ENCODE results near the gene ANO3.

The ANO3 gene

DNA sequence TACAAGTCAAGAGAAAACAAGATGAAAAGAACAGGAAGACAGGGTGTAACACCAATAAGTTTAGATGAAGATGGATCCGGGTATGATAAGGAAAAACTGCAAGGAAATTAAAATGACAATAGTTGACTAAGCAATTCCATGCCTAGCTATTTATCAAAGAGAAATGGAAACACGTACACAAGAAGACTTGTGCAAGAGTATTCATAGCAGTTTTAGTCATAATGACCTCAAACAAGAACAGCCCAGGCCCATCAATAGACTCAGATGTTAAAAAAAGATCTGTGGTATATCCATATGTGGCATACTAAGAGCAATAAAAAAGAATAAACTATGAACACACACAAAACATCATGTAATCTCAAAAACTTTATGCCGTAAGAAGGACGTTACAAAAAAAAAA lies 356.8 kb downstream of the ANO3 start:
- FAIRE-seq (no peak), DNase-seq (ENCODE audit: insufficient read length, low spot score) (no peak)
- no peak for TF ChIP-seq POLR2A (IDR thresholded peaks at IDR 0.05; ENCODE audit: low read depth, low read length)

DNA sequence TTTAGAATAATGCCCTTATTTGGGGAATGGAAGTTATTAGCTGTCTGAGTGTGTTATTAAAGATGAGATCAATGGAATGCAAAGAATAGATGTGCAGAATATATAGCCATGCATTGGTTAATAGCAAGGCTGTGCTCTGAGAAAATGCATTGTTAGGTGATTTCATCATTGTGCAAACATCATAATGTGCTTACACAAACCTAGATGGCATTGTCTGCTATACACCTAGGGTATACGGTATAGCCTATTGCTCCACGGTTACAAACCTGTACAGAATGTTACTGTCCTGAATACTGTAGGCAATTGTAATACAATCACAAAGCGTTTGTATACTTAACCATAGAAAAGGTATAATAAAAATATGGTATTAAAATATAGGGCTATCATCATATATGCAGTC lies 364.4 kb downstream of the ANO3 start:
- no peak for DNase-seq (ENCODE audit: insufficient read length, low spot score)
- no peak for FAIRE-seq
- TF ChIP-seq POLR2A (IDR thresholded peaks at IDR 0.05; ENCODE audit: low read depth, low read length), result no peak

DNA sequence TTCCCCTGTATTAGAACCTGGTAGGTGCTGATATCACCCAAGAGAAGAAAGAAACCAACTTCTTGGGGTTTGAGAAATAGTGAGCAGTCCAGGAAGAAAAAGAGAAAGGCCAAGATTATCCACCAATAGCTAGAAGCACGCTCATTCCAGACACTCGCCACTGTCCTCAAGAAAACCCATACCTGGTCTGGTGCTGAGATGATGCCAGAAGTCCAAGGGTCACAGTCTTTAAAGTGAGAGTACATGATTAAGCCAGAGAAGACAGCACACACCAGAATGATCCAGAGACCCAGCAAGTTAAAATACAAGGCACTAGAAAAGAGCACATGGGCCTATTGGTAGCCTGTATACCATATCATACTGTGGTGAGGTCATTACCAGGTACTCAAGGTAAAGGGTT lies 366.3 kb downstream of the ANO3 start:
- DNase-seq (ENCODE audit: insufficient read length, low spot score) (no peak), FAIRE-seq (no peak)
- no peak for TF ChIP-seq POLR2A (IDR thresholded peaks at IDR 0.05; ENCODE audit: low read depth, low read length)

DNA sequence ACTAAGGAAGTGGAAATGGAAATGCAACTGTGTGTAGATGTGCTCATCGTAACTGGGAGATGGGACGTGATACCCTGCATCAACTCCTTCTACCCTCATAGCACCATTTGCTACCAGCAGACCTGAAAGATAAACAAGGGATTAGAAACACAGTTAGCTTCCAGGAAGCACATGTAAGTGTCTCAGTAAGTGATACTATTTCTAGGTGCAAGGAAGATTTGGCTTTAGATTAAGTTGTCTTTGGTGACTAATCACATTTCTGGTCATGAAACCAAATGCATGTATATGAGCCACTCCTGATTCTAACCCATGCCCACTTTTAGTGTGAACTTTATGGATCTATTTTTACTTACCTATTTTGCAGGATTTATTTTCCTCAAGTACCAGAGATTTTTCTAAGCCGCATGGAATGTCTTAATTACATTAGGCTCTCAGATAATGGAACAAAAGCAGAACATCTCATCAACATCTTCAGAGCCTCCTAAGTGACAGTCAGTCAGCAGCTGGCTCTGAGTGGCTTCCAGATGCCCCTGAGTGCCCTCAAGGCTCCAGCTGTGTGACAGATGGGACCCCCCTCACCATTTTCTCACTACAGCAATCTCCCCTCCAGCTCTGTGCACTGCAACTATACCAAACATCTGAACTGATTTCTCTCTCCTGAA lies 368.8 kb downstream of the ANO3 start:
- TF ChIP-seq POLR2A (IDR thresholded peaks at IDR 0.05; ENCODE audit: low read depth, low read length), result no peak
- no peak for FAIRE-seq
- DNase-seq (ENCODE audit: insufficient read length, low spot score), result no peak

DNA sequence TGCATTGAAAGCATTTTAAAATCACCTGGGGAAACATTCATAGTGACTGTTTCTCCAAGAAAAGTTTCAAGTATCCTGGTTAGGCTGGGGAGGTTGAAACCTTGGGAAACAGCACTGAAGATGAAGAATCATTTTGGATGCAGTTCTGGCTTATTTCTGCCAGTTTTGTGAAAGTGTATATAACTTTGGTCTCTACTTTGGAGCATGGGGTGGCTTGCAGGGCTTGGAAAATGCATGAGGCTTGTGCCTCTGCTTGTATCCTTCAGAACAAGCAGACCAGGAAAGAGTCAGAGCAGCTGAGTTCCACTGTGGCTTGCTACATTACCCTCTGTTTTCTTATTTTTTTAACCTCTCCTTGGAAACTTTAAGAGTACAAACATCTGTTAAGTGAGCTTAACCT lies 370.5 kb downstream of the ANO3 start:
- TF ChIP-seq POLR2A (IDR thresholded peaks at IDR 0.05; ENCODE audit: low read depth, low read length), result no peak
- DNase-seq (ENCODE audit: insufficient read length, low spot score), result no peak
- FAIRE-seq, result no peak

DNA sequence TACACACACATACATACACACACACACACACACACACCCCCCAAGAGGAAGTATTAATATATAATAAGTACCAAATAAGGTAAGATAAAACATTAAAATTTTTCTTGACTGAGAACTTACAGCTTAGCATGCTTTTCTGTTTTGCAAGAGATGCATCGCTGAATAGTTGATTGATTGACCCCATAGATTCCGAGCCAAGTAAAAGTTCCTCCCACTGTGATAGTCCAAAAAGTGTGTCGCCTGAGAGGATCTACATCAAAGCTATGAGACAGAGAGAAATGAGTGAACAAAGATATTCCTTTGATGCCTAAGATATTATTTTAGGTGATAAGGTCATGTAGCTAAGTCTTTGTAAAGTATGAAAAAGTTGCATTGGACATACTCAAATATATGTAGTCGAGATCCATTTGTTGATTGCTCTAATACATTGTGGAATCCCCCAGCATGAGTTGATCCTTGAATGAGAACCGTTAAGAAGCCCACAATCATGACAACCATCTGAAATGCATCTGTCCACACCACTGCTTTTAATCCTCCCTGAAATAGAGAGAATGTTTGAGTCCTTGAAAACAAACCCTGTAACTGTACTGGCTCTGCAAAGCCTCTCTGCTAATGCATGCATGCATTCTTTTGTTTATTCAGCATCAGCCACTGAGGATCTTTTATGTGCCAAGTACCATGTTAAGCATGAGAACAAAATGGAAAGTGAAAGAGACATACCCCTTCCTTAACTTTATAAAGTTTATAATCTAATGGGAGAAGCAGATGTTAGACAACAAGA lies 371.7 kb downstream of the ANO3 start:
- FAIRE-seq (no peak), DNase-seq (ENCODE audit: insufficient read length, low spot score) (no peak)
- no peak for TF ChIP-seq POLR2A (IDR thresholded peaks at IDR 0.05; ENCODE audit: low read depth, low read length)

DNA sequence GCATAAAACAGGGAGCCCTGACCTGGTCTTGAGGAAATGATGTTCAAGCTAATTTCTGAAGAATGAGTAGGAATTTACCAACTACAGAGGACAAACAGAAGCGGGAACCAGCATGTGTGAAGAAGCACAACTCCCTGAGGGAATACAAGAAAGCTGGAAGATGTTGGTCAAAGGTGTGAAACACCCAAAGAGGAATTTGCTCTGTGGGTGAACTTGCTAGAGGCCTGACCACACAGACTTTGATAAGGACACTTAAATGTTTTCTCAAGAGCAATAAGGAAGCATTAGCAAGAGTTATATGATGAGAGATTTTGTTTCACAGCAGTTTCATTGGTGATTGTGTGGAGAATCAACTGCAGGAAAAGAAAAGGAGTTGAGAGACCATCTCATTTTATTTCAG lies 372.3 kb downstream of the ANO3 start:
- DNase-seq (ENCODE audit: insufficient read length, low spot score) (no peak), FAIRE-seq (no peak)
- TF ChIP-seq POLR2A (IDR thresholded peaks at IDR 0.05; ENCODE audit: low read depth, low read length), result no peak

DNA sequence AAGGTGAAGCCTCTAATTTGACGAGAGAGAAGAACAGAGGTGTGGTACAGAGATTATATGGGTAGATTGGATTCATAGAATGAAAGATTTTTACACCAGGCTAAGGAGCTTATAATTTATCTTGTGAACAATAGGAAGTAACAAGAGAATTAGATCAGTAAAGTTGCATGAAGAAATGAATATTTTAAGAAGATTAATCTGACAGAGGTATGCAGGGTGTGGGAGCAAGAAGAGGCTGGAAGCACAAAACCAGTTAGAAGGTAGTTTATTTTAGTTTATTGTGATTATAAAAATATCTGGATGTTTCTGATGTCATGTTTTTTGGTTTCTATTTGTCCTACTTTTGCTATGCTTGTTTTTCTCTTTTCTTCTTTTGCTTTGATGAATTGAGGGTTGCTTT lies 374.3 kb downstream of the ANO3 start:
- no peak for DNase-seq (ENCODE audit: insufficient read length, low spot score)
- no peak for TF ChIP-seq POLR2A (IDR thresholded peaks at IDR 0.05; ENCODE audit: low read depth, low read length)
- FAIRE-seq, result no peak

DNA sequence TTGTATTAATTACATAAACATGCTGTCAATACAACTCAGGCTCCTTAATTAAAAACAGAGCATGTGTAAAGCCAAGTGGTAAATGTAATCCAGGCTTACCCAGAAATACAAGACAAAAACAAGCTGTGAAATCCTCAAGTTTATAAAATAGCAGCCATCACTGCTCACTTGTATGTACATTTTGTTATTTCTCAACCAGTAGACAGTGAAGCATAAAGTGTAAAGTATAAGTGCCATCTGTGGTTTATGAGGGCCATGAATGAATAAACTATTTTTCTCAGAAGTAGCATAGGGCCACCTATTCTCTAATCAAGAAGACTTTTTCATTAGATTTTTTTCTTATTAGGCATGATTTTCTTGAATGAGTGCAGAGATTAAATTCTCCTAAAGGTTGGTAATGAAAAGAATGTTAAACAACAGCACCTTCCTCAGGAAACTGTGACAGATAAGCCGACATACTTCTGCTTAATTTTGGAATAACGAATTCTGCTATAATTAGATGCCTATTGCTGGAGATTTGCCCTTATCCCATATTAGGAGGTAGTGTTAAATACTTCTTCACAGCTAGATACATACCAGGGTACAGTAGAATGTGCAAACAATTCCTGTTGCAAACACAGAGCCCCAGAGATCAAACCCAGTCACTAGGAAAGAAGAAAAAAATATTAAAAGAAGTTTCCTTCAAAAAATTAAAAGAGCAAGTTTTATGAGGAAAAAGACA lies 377.0 kb downstream of the ANO3 start:
- FAIRE-seq, result no peak
- no peak for DNase-seq (ENCODE audit: insufficient read length, low spot score)
- no peak for TF ChIP-seq POLR2A (IDR thresholded peaks at IDR 0.05; ENCODE audit: low read depth, low read length)

DNA sequence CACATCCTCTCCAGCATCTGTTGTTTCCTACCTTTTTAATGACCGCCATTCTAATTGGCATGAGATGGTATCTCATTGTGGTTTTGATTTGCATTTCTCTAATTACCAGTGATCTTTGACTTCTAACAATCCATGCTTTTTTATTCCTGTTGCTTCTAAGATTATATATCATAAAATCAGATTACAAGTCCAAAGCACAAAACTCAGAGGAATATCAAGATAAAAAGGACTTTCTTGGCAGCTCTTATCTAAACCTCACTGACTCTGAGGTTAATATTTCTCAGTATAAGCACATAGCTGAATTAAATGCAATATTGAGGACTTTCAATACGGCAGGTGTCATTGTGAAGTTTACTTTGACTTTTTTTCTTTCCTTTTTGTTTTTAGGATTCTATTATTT lies 378.6 kb downstream of the ANO3 start:
- no peak for TF ChIP-seq POLR2A (IDR thresholded peaks at IDR 0.05; ENCODE audit: low read depth, low read length)
- FAIRE-seq (no peak), DNase-seq (ENCODE audit: insufficient read length, low spot score) (no peak)

DNA sequence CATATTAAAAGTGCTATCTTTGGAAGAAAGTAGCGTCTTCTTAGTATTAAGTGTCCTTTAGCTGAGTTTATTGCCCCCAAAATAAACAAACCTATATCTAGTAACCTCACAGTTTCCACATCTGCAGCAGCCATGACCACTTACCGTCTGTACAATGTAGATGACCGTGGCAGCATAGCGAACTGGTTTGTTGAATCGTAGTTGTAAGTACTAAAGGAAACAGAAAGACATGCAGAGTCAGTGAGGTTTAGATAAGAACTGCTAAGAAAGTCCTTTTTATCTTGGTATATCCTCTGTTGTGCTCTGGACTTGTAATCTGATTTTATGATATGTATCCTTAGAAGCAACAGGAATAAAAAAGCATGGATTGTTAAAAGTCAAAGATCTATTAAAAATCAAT lies 380.6 kb downstream of the ANO3 start:
- DNase-seq (ENCODE audit: insufficient read length, low spot score), result no peak
- FAIRE-seq, result no peak
- TF ChIP-seq POLR2A (IDR thresholded peaks at IDR 0.05; ENCODE audit: low read depth, low read length), result no peak

All from H54 (cell line).